HEK293T (cell line): ENCODE data around the gene LMNTD1.

Experiments
- FOXA1 ChIP-seq: fragments of 450-650 bp; IDR thresholded peaks from 2 replicates; pipeline ENCODE4 v1.6.1; 2016; ENCODE audit warnings: mild to moderate bottlenecking
- FOXM1 ChIP-seq: fragments of 450-650 bp; IDR thresholded peaks from 2 replicates; pipeline ENCODE4 v1.6.1; 2017; ENCODE audit warnings: mild to moderate bottlenecking, borderline replicate concordance
- HDGF ChIP-seq: fragments of 450-650 bp; IDR thresholded peaks from 2 replicates; pipeline ENCODE4 v1.6.1; 2017; ENCODE audit warnings: antibody characterized with exemption, borderline replicate concordance
- LEF1 ChIP-seq: fragments of 450-650 bp; IDR thresholded peaks from 2 replicates; pipeline ENCODE4 v1.6.1; 2017; ENCODE audit warnings: mild to moderate bottlenecking, borderline replicate concordance
- TARDBP ChIP-seq: fragments of 450-650 bp; IDR thresholded peaks from 2 replicates; pipeline ENCODE4 v1.6.1; 2016

GRCh38 chr12:25521625-25522256 is 31.3 kb downstream of the LMNTD1 start:
- TF ChIP-seq HDGF (no peak), TARDBP (no peak), FOXM1 (no peak), LEF1 (no peak), FOXA1 (no peak)
